ENCODE data around the gene PDPK1. TPM values are rescaled to one million over a fixed set of nuclear protein-coding genes. Genes with fewer than 3 reads are reported as not detected.
A peak's percentile ranks its signal among the peaks of the same experiment; 100 is the strongest.
"Not testable (repeated sequence)": the region's sequence is repeated elsewhere in the genome, so short reads cannot be mapped to it uniquely, and the experiment has no call there.

PDPK1 gene
- total RNA-seq, 2 donors from 2014 or later, result 36.5 to 57.6 TPM

DNA sequence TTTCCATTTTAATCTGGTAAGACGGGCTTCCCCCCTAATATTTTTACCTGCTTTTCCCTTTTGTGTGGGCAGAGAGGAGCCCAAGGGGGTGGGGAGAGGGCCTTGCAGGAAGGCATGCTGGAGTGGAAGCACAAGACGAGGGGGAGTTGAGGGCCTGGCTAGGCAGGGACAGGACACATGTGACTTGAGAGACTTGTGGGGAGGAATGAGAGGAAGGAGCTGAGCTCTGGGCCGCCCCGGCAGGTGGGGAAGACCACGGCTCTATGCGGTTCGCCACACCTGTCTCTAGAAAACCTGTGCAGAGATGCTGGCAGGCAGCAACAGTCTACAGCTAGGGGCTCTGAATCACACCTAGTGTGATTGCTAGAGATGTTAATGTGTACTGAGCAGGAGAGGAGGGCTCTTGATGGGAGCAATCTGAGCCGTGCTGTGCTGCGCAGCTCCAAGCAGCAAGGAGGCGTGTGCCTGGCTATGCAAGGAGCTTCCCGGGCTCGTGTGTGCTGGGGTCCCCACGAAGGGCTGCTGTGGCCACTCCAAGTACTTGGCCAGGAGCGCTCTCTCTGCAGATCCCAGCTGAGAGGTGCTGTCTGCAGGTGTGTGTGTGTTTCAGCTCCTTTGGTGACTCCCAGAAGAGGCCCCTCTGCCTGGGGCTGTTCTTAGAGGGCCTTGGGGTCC, 50.2 kb downstream of the PDPK1 start:
- peak overlapping the region; percentile 13 to 58 for H3K27ac Mint-ChIP-seq
- ATAC-seq (no peak), DNase-seq (ENCODE audit: low spot score in 2 of 2) (no peak)

DNA sequence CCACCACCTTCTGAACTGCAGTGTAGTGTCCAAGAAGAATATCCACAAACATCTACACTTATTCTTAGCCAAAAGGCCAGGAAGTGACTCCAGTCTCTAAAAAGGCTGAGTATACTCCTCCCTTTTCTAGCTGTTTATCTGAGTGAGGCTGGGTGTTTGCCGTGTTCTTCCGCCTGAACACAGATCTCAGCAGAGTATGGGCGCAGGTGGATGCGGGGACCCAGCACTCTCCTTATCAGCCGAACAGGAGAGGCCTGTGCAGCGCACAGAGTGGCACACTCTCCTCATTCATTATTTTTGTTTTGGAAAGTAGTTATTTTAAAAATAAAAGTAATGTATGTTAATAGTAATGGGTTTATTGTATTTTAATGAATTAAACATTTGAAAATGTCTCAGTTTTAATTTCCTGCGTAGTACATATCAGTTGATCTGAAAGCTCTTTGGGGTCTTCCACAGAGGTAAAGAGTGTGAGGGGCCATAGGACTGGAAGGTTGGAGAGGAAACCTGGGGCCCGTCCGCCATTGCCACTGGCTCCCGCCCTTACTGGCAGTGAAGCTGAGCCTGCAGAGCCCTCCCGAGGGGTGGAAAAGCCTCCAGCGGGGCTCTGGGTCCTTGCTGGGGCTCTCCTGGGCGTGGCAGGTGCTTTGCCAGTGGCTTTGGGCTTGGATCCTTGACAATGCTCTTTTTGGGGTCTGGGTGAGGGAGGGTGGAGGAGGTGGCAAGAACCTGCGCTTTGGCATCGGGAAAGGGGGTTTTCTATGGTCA, 53.8 kb downstream of the PDPK1 start:
- Mint-ChIP-seq H3K9me3 (no peaks in the 10 kb centered on the region), H3K36me3 (peaks cover 7% of the 10 kb centered on the region in 2 donors), H3K27ac (peak overlapping the region; percentile 74 to 78)
- no peak for DNase-seq (ENCODE audit: low spot score in 2 of 2)
- no peak for ATAC-seq

More for the DNA sequence above, 50.2 kb downstream of the PDPK1 start:
- Mint-ChIP-seq H3K9me3 (no peaks in the 10 kb centered on the region), H3K36me3 (peaks cover 7% of the 10 kb centered on the region in 2 donors)

DNA sequence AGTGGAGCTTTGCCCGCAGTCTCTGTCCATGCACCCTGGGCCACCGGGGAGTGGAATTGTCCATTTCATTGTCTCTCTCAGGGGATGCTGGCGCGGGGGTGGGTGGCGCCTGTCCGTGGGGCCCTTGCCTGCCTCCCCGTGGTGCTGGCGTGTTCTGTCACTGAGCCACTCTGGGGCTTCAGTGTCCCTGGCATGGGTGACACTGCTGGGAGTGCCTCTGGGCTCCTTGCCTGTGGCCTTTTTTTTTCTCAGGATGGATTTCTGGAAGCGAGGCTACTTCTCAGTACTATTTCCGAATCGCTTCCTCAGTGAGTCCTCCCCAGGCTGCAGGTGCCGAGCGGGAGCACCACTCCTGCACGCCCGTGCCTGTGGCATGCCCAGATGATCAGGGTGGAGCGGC, 55.0 kb downstream of the PDPK1 start:
- peaks cover 0 to 7% of the 10 kb centered on the region in 2 donors for H3K36me3 Mint-ChIP-seq
- no peak for DNase-seq (ENCODE audit: low spot score in 2 of 2)
- no peak for ATAC-seq
- peak overlapping the region; percentile 78 to 96 for H3K27ac Mint-ChIP-seq
- H3K9me3 Mint-ChIP-seq, result no peaks in the 10 kb centered on the region

DNA sequence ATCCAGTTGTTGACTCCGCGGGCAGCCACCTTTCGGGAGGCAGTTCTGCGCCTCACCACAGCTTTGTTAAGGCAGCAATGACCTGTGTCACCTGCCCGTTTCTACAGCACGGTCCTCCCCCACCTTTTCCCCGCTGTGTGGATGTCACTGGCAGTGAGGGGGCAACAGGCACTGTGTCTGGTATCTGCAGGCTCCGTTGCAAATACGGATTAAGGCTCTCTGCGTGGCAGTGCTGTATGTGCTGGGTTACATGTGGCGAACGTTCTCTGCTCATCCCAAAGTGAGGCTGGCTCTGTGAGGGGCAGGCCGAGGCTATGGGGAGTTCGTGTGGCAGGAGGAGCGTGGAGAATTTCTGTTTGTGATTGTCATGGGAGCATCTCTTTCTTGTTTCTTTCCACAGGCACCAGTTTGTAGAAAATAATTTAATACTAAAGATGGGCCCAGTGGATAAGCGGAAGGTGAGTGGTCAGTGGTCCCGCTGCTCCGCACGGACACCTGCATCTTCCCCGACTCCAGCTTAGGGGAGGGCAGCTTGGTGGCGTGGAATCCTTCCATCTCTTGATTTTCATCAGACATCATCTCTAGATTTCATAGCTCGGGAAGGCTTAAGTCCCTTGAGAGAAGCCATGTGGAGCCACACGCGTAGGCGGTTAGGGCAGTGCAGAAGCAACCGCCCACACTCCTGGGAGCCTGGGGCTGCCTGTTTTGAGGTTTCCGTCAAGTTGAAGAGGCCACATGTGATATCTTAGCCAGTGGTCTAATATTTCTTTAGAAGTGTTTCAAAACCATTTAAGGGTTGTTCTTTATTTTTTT, 57.8 kb downstream of the PDPK1 start:
- Mint-ChIP-seq H3K36me3 (peaks cover 0 to 7% of the 10 kb centered on the region in 2 donors), H3K27ac (no peak overlapping the region), H3K9me3 (no peaks in the 10 kb centered on the region)
- no peak for ATAC-seq
- DNase-seq (ENCODE audit: low spot score in 2 of 2), result no peak

DNA sequence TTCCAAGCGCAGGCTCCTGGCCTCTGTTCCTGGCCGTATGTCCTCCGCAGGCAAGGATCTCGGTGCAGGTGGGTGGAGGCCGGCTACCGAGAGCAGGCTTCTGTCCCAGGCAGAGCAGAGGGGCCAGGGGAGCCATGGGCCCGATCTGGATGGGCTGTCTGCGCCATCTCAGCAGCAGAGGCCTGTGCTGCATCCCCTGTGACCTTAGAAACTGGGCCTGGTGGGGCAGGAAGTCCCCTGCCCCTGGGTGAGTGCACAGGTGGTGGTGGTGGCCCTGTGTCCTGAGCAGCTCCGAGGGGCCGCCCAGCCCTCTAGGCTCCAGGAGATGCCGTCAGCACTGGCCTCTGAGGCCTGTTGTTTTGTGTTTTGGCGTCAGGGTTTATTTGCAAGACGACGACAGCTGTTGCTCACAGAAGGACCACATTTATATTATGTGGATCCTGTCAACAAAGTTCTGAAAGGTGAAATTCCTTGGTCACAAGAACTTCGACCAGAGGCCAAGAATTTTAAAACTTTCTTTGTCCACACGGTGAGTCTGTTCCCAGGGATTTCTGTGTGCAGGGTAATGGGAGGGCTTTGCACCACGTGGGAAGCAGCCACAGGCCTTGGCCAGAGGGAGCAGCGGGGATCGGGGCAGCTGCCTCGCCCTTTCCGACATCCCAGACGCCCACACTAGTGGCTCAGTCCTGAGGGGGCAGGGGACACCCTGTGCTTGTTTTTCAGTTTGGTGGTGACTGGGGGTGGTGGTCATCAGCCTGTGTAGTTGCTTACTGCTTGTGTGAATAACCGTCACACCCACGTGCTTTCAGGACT, 59.1 kb downstream of the PDPK1 start:
- peak in 1 of 2 donors; percentile 43 for DNase-seq (ENCODE audit: low spot score in 2 of 2)
- Mint-ChIP-seq H3K36me3 (peaks cover 0 to 5% of the 10 kb centered on the region in 2 donors), H3K9me3 (no peaks in the 10 kb centered on the region), H3K27ac (peak overlapping the region in 1 of 2 donors; percentile 84)
- no peak for ATAC-seq

DNA sequence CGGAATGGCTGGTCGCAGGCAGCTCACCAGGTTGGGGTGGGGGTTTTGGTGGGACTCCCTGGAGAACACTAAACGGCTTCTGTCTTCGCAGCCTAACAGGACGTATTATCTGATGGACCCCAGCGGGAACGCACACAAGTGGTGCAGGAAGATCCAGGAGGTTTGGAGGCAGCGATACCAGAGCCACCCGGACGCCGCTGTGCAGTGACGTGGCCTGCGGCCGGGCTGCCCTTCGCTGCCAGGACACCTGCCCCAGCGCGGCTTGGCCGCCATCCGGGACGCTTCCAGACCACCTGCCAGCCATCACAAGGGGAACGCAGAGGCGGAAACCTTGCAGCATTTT, 59.7 kb downstream of the PDPK1 start:
- no peak for ATAC-seq
- Mint-ChIP-seq H3K27ac (peak overlapping the region in 1 of 2 donors; percentile 84), H3K36me3 (no peaks in the 10 kb centered on the region), H3K9me3 (no peaks in the 10 kb centered on the region)
- peak in 1 of 2 donors; percentile 54 for DNase-seq (ENCODE audit: low spot score in 2 of 2)

DNA sequence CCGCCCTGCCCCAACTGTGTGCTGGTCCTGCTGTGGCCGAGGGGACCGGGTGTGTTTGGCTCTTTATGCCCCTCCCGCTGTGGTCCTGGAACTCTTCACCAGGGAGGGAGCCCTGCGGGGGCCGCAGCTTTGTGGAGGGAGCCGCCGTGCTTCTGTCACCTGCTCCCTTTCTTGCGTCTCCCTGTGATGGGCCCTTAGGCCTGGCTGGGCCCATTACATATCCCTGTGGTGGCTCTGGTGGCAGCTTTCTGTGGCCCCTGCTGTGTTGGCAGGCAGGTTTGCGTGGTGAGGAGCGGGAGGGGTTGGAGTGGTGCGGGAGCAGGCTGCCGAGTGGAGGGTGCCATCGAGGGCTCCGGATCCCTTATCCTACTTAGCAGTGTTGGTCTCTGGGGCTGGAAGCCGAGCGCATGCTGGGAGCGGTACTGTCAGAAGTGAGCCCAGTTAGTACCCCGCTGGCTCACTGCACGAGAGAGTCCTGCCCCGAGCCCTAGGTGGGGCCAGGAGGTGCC, 60.4 kb downstream of the PDPK1 start:
- Mint-ChIP-seq H3K27ac (no peak overlapping the region), H3K36me3 (no peaks in the 10 kb centered on the region), H3K9me3 (no peaks in the 10 kb centered on the region)
- DNase-seq (ENCODE audit: low spot score in 2 of 2) (peak in 1 of 2 donors; percentile 49), ATAC-seq (no peak)

DNA sequence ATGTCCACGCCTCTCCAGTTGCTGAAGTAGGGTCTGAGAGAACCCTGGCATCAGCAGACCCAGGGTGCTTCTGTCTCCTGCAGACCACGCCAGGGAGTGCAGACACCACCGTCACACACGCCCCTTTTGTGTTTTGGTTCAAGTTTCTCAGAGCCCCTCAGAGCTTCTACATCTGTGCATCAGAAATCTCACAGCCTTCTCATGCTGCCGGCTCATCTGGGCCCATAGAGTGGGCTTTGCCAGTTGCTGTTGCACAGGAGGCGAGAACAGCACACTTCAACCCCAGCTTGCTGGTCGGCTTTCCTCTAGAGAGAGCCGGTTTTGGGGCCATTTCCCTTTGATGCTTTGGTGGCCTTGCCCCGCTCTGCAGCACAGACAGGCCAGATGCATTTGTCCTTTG, 60.9 kb downstream of the PDPK1 start:
- ATAC-seq (no peak), DNase-seq (ENCODE audit: low spot score in 2 of 2) (peak in 1 of 2 donors; percentile 37)
- no peaks in the 10 kb centered on the region for H3K9me3 Mint-ChIP-seq
- peak overlapping the region; percentile 36 to 38 for H3K27ac Mint-ChIP-seq
- H3K36me3 Mint-ChIP-seq, result peaks cover 3% of the 10 kb centered on the region in 2 donors

DNA sequence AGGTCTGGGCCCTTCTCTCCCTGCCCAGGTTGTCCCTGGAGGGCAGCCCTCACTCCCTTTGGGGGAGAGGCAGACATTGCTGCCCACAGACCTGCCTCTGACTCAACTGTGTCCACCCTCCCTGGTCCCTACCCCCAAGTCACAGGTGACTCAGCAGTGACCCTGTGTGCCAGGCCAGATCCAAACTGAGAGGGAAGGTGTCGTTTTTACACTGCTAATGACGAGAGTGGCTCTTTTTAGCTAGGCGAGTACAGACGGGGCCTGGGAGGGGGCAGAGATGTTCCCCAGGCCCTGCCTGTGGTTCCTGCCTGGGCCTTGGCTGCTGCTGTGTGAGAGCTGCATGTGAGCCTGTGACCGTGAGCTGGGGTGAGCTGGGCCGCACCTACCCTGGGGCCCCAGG, 61.3 kb downstream of the PDPK1 start:
- not testable (repeated sequence) for DNase-seq (ENCODE audit: low spot score in 2 of 2); ATAC-seq; H3K9me3 Mint-ChIP-seq; H3K36me3 Mint-ChIP-seq
- peak overlapping the region in 1 of 2 donors; percentile 38 for H3K27ac Mint-ChIP-seq

DNA sequence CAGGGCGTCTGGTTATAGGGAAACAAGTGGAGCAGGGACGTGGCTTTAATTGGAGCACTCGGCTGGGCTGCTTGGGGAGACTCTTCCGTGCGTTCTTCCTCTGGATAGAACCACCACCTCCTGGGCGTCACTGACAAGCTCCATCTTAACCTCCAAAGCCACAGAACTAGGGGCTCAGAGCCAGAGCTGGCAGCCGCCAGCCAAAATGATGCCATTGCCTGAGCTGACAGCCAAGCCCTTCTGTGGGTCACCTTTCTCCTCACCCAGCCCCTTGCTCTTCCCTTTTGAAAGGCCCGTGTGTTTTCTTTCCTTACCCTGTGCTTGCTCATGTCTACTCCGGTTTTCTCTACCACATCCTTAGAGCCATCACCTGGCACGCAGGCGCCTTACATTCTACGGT, 62.0 kb downstream of the PDPK1 start:
- H3K9me3 Mint-ChIP-seq, H3K36me3 Mint-ChIP-seq, ATAC-seq: not testable (repeated sequence)
- DNase-seq (ENCODE audit: low spot score in 2 of 2), result peak in 1 of 2 donors; percentile 42
- H3K27ac Mint-ChIP-seq, result peak overlapping the region in 1 of 2 donors; percentile 57

DNA sequence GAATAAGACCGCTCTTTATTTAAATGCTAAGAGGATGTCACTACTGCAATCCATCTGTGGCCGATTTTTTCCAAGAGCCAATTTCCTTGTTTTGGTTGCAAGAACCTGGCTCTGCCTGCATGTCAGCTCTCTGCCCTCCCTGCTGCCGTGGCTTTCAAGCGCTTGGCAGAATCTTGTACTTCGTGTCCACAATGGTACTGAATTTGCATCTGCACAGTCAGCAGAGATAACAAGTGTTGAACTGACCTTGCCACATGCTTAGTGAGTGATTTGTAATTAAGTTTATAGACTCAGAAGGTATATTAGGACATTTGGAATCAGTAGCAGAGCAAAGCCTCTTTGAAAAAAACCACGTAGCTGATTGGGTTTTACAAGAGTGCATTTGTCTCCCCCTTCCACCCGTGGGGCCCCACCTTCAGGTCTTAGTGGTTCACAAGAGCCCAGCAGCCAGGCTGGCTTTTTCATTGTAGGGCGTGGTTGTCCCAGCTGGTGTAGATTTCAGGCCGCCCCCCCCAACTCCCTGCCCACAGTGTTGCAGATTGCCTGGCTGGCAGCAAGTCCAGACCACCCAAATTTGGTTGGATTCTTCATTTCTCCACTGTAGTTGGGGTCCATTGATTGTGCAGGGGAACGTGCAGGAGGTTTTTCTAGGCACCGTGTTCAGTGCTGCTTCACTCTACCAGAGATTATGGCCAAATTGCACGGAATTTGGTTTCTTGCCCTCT, 63.6 kb downstream of the PDPK1 start:
- not testable (repeated sequence) for H3K27ac Mint-ChIP-seq
- peak in 1 of 2 donors; percentile 52 for DNase-seq (ENCODE audit: low spot score in 2 of 2)

DNA sequence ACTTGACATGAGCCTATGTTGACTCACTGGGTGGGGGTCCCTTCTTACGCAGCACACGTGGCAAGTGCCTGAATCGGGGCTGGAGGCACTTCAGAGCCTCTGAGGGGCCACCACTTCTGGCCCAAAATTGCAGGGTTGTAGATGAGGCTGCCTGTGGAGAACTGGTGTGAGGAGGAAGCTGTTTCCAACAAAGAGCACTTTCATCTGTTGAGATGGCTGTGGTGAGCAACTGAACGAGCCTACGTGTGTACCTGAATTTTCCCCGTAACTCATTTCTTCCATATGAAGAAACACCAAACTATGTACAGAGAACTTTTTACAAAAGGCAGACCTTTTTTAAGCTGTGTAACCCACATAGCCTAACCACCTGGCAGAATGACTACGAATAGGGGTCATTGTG, 64.4 kb downstream of the PDPK1 start:
- H3K36me3 Mint-ChIP-seq, result peaks cover 11 to 12% of the 10 kb centered on the region in 2 donors
- ATAC-seq, result peak; percentile 39 to 48
- not testable (repeated sequence) for H3K27ac Mint-ChIP-seq; H3K9me3 Mint-ChIP-seq; DNase-seq (ENCODE audit: low spot score in 2 of 2)

More for the DNA sequence above, 63.6 kb downstream of the PDPK1 start:
- ATAC-seq, H3K9me3 Mint-ChIP-seq: not testable (repeated sequence)
- peaks cover 11 to 12% of the 10 kb centered on the region in 2 donors for H3K36me3 Mint-ChIP-seq

DNA sequence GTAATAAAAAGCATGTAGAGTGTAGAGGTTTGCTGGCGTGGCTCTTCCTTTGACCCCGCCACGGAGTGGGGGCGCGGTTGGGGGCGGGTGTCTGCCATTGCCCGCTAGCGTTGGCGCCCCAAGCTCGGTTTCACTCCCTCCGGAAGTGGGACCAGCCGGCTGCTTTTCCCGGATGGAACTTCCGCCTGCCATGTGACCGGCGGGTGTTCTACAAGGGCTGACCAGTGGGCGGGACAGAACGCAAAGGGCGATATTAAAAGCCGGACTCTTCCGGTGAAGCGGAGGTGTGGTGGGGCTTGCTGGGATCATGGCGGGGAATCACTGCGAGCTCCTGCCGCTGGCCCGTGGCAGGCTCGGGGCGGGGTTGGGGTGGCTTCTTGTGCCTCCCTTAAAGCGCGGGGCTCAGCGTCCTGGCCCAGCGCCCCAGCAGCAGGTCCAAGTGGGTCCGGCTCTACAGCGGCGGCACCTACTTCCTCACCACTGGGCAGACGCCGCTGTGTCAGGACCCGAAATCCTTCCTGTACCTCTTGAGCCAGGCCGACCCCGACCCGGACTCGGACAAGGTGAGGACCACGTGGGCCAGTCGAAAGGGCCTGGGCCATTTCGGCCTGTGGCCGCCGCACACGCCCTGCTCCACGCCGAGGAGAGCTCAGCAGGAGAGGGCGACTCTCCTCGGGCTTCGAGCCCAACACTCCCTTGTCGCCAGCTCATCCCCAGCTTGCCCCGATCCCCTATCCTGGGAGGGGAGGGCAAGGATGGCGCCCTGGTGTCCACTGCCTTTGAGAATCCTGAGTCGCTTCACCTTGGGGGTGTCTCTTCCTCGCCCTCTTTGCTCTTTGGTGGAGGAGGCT, 65.6 kb downstream of the PDPK1 start:
- peak; percentile 88 to 90 for DNase-seq (ENCODE audit: low spot score in 2 of 2)
- peak; percentile 64 to 82 for ATAC-seq
- peaks cover 11 to 12% of the 10 kb centered on the region in 2 donors for H3K36me3 Mint-ChIP-seq
- no peaks in the 10 kb centered on the region for H3K9me3 Mint-ChIP-seq
- peak overlapping the region; percentile 97 to 99 for H3K27ac Mint-ChIP-seq

DNA sequence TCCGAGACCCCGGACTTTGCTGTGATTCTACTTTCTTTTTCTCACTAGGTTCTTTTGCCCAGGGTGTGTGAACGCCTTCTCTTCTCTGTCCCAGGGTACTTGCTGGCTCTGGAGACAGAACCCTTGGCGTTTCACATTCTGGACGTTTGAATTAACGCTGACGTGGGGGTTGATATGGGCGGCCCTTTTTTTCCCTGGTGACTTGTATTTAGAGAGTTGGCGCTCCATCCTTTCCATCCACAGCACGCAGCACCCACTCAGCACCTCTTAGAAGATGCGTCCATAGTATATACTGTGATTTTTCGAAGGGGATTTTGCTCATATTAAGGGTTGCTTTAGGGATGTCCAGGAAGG, 66.2 kb downstream of the PDPK1 start:
- DNase-seq (ENCODE audit: low spot score in 2 of 2), result peak in 1 of 2 donors; percentile 48
- H3K9me3 Mint-ChIP-seq, result not testable (repeated sequence)
- Mint-ChIP-seq H3K36me3 (peaks cover 11 to 12% of the 10 kb centered on the region in 2 donors), H3K27ac (peak overlapping the region; percentile 97 to 99)
- ATAC-seq, result peak in 1 of 2 donors; percentile 3

DNA sequence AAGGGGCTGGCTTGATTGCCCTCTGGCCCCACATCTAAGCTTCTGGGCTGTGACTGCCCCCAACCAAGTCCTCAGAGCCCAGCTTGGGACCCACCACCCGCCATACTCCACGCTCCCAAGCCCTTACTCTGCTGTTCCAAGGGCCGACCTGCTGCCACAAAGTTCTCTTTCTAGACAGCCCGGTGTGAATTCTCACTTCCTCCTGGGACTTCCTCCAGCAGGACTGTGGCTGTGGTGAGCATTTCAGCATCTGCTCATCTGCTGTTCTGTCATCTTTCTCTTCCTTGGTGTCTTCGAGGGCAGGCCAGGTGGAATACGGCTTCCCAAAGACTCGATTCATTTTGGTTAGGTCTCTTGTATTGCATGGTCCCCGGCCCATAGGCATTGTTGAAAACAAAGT, 69.0 kb downstream of the PDPK1 start:
- not testable (repeated sequence) for DNase-seq (ENCODE audit: low spot score in 2 of 2); H3K9me3 Mint-ChIP-seq; H3K27ac Mint-ChIP-seq
- ATAC-seq, result peak; percentile 7 to 16
- peaks cover 11 to 19% of the 10 kb centered on the region in 2 donors for H3K36me3 Mint-ChIP-seq

Measured in activated naive CD4-positive, alpha-beta T cell treated with anti-CD3 and anti-CD28 coated beads, Interleukin-2, amount 50 U/mL, for 72 hours (primary cell).